Heart left ventricle (tissue), 13 donors: Measurements from ENCODE around the gene CDCA4.

Source experiments
- POLR2A ChIP-seq, 2 donors: fragments of 450-650 bp; IDR thresholded peaks; one replicate each; pipeline ENCODE4 v1.6.1; 2017; ENCODE audit warnings: antibody characterized with exemption in 2 of 2, mild to moderate bottlenecking in 2 of 2, moderate library complexity in 2 of 2
- TF ChIP-seq, protein P1 (sequence below), 12 donors: fragments of 200-600 bp; sonication (generic) in 4 of 12; IDR thresholded peaks; one replicate each; pipeline versions ENCODE4 v1.5.0 to v1.8.0; 2018 to 2022; ENCODE audit warnings: antibody characterized with exemption in 12 of 12, mild to moderate bottlenecking in 5 of 12
- donor health status: ischemic (EF 13 %, LVEDD 7.1; RV severe dilation, severe dysfunction).
- donor health status: DM: no; HTN: yes; CAD: no.
- donor health status: DM: no; HTN: no; CAD: no.
- donor health status: ischemic (EF 25% LVEDD 6.9; RV normal size, moderate dysfunction).
- donor health status: ischemic (EF 25% LVEDD 5.7; RV mildly dilated, moderate dysfunction).
- donor health status: ischemic (EF 35%, LVEDD 5.7; RV mildly dilated, moderate dysfunction).
- donor health status: nonischemic (EF 11% LVEDD 7.7; RV severe dilation, severe dysfunction).
- donor health status: DM: yes; HTN: yes; CAD: no.
- donor health status: PGD.
- donor health status: ischemic (EF 29% LVEDD 5.4; RV normal size, mild dysfunction).
- donor health status: nonischemic (EF 23%, LVEDD 6.1; RV moderate dilation, normal function).

DNA sequence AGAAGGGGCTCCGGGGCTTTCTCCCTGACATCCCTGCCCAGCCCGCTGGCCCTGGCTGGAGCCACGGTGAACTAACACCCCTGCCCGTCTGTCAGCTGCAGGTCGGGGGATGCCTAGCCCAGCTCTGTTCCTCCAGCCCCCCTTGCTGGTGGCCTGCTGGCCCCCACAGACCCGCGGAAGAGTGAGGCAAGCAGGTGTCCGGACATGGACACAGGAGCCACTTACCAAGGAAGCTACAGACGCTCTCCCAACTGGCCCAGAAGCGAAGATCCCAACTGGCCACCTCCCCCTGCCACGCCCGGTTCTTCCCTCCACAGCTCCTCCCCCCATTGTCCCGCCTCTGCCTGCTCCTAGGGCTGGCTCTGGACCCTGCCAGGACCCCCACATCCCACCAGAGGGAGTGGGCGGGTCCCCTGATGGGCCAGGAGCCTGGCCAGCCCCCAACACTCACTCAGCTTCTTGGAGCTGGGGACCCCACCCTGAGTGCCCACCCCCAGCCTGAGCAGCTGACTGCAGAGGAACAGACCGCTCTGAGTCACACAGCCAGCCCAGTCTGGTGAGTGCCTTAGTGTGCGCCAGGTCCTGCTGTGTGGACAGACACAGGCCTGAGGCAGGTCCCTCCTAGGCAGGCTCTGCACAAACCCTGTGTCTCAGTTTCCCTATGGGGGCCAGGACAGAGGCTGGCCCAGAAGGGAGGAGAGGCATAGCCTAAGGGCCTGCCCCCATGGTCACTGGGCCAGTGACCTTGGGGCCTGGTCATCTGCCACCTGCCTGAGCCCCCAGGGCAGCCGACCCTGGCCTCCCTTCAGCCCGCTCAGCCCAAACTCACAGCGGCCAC is 50.4 kb downstream of the CDCA4 start:
- TF ChIP-seq, protein P1, sequence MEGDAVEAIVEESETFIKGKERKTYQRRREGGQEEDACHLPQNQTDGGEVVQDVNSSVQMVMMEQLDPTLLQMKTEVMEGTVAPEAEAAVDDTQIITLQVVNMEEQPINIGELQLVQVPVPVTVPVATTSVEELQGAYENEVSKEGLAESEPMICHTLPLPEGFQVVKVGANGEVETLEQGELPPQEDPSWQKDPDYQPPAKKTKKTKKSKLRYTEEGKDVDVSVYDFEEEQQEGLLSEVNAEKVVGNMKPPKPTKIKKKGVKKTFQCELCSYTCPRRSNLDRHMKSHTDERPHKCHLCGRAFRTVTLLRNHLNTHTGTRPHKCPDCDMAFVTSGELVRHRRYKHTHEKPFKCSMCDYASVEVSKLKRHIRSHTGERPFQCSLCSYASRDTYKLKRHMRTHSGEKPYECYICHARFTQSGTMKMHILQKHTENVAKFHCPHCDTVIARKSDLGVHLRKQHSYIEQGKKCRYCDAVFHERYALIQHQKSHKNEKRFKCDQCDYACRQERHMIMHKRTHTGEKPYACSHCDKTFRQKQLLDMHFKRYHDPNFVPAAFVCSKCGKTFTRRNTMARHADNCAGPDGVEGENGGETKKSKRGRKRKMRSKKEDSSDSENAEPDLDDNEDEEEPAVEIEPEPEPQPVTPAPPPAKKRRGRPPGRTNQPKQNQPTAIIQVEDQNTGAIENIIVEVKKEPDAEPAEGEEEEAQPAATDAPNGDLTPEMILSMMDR (IDR thresholded peaks at IDR 0.05) = no peak
- no peak for TF ChIP-seq POLR2A (IDR thresholded peaks at IDR 0.05)
